ENCODE results near the gene USP34. TPM values are rescaled to one million over a fixed set of nuclear protein-coding genes. Genes with fewer than 3 reads are reported as not detected.

USP34 gene
- total and polyA plus RNA-seq, 2 of the 8 experiments (the other 6 are each of a cell fraction or from before 2014, with no cell fraction given), result 56.7 to 91.7 TPM

DNA sequence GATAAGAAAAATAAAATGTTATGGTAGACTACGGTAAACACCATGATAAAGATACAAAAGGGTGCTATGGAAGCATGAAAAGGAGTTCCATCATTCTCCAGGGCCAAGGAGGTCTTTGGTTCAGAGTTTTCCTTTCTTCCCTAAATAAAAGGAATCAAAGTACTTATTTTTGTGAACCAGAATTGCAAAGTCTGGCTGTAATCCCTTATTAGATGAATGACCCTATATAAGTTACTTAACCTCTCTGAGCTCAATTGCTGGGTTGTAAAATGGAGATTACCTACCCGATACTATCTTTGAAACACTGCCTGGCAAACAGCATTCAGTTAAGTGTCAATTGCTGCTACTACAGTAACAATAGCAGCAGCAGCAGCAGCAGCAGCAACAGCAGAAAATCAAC is 218.9 kb downstream of the USP34 start:
- 92% methylated on average over 2 of the region's 2 CpGs; no CpG with 5 or more reads in 1 of the 2 experiments for WGBS, 2 experiments (ENCODE audit: extremely low coverage in 1 of 2, insufficient coverage in 1 of 2, insufficient read length in 1 of 2, insufficient replicate concordance in 2 of 2, low coverage in 1 of 2, low lambda C conversion rate in 2 of 2, missing lambda C conversion rate in 1 of 2)
- no peak overlapping the region for H2BK5ac ChIP-seq (ENCODE audit: low read depth, low read length)
- no peak overlapping the region for H4K8ac ChIP-seq (ENCODE audit: extremely low read depth, insufficient read depth, low read length)

More for the DNA sequence above, 218.9 kb downstream of the USP34 start:
- Histone ChIP-seq H3K18ac (ENCODE audit: extremely low read depth, low read length) (no peak overlapping the region), H3K4me1 (replicated peaks in 1 of 4; ENCODE audit: control insufficient read depth in 3 of 4, insufficient read depth in 4 of 4, low read length in 3 of 4) (no peaks in the 10 kb centered on the region), H3K27me3 (replicated peaks in 1 of 4; ENCODE audit: control insufficient read depth in 3 of 4, extremely low read depth in 1 of 4, insufficient read depth in 3 of 4, low read length in 3 of 4) (no peaks in the 10 kb centered on the region), H3K23ac (ENCODE audit: insufficient read length) (no peak overlapping the region), H3K4me3 (ENCODE audit: extremely low read depth in 1 of 4, insufficient read depth in 2 of 4, low read depth in 3 of 4, low read length in 4 of 4) (no peak overlapping the region), H4K5ac (ENCODE audit: insufficient read length, low read depth, low read length) (no peak overlapping the region), H3K9me3 (ENCODE audit: insufficient read depth in 2 of 2, low read depth in 1 of 2, low read length in 1 of 2) (no peaks in the 10 kb centered on the region), H3K14ac (ENCODE audit: insufficient read length) (no peak overlapping the region), H2BK15ac (ENCODE audit: low read length) (no peak overlapping the region), H3K9ac (replicated peaks in 1 of 4; ENCODE audit: extremely low read depth in 1 of 4, low read depth in 3 of 4, low read length in 3 of 4) (no peak overlapping the region), H4K20me1 (replicated peaks in 1 of 2; ENCODE audit: control insufficient read depth in 1 of 2, insufficient read depth in 2 of 2, low read length in 2 of 2) (no peaks in the 10 kb centered on the region), H3K27ac (ENCODE audit: low read depth, low read length) (no peak overlapping the region), H3K4ac (replicated peaks; ENCODE audit: insufficient read length, low read depth, low read length) (no peak overlapping the region), H3K23me2 (ENCODE audit: low read depth, low read length) (no peaks in the 10 kb centered on the region), H3K56ac (replicated peaks; ENCODE audit: insufficient read length, low read depth, low read length) (no peak overlapping the region), H2AK5ac (ENCODE audit: low read depth, low read length) (no peak overlapping the region), H2BK120ac (replicated peaks; ENCODE audit: low read depth, low read length) (no peak overlapping the region), H3K36me3 (ENCODE audit: control insufficient read depth in 2 of 4, insufficient read depth in 4 of 4, low read length in 3 of 4) (peaks cover 0 to 44% (median 20%) of the 10 kb centered on the region in 4 experiments; a peak in 5 of 8 replicates), H2BK20ac (ENCODE audit: low read length) (no peak overlapping the region), H4K91ac (replicated peaks; ENCODE audit: insufficient read length, low read length) (no peak overlapping the region), H3K79me2 (ENCODE audit: control insufficient read depth in 1 of 2, insufficient read depth in 2 of 2, low read length in 2 of 2) (no peaks in the 10 kb centered on the region), H3K79me1 (ENCODE audit: low read depth, low read length) (no peaks in the 10 kb centered on the region), H2AFZ (ENCODE audit: low read length) (no peak overlapping the region), H3K4me2 (ENCODE audit: insufficient read depth in 1 of 2, low read depth in 2 of 2, low read length in 2 of 2) (no peak overlapping the region), H2BK12ac (ENCODE audit: low read depth, low read length) (no peak overlapping the region)
- ChIA-PET POLR2A (ENCODE audit: partially characterized antibody) (no interaction called here), CTCF (ENCODE audit: partially characterized antibody) (no interaction called here)
- TF ChIP-seq TAF7 (optimal IDR thresholded peaks at IDR 0.05; ENCODE audit: borderline replicate concordance, low read depth, low read length) (no peak), YY1 (IDR thresholded peaks at IDR 0.05; ENCODE audit: low read depth, low read length) (no peak), HDAC6 (IDR thresholded peaks at IDR 0.05; ENCODE audit: low read depth, low read length) (no peak), SIN3A (conservative IDR thresholded peaks at IDR 0.05 in 1 of 2, IDR thresholded peaks at IDR 0.05 in 1 of 2; ENCODE audit: low read depth in 1 of 2, low read length in 2 of 2) (no peak), RFX5 (IDR thresholded peaks at IDR 0.05; ENCODE audit: borderline replicate concordance, low read depth, low read length) (no peak), JUN (IDR thresholded peaks at IDR 0.05; ENCODE audit: low read depth, low read length) (no peak), EGR1 (IDR thresholded peaks at IDR 0.05; ENCODE audit: borderline replicate concordance, low read depth, low read length) (no peak), CBX8 (IDR thresholded peaks at IDR 0.05; ENCODE audit: borderline replicate concordance, low read depth, low read length) (no peak), ASH2L (IDR thresholded peaks at IDR 0.05; ENCODE audit: low read length) (no peak)
- TF ChIP-seq, protein P1, sequence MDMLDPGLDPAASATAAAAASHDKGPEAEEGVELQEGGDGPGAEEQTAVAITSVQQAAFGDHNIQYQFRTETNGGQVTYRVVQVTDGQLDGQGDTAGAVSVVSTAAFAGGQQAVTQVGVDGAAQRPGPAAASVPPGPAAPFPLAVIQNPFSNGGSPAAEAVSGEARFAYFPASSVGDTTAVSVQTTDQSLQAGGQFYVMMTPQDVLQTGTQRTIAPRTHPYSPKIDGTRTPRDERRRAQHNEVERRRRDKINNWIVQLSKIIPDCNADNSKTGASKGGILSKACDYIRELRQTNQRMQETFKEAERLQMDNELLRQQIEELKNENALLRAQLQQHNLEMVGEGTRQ (IDR thresholded peaks at IDR 0.05; ENCODE audit: low read length), result no peak
- TF ChIP-seq, protein P2, sequence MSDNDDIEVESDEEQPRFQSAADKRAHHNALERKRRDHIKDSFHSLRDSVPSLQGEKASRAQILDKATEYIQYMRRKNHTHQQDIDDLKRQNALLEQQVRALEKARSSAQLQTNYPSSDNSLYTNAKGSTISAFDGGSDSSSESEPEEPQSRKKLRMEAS (IDR thresholded peaks at IDR 0.05), result no peak
- no peak for DNase-seq (ENCODE audit: low read depth in 1 of 2, low spot score in 2 of 2)
- no peak for FAIRE-seq

Data from H1 (cell line).